ENCODE measurements around the gene PRG3. TPM values are rescaled to one million over a fixed set of nuclear protein-coding genes. Genes with fewer than 3 reads are reported as not detected.

The PRG3 gene
- total RNA-seq, 1 experiment from 2014 or later: not detected

DNA sequence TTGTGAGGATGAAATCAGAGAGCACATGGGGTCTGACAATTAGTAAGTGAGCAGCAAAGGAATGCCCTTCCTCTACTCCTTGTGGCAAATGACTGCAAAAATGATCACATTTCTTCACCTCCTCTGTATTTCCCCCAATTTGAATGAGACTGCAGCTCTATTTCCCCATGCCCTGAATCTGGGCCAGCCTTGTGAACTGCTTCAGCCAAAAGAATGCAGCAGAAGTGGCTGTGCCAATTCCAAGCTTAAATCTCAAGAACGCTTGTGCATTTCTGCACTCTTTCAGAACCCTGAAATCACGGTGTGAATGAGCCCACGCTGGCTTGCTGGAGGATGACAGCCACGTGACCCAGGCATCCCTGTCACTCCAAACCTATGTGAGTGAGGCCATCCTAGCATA lies 36.1 kb upstream of the PRG3 start:
- Histone ChIP-seq H3K9me3 (ENCODE audit: control insufficient read depth, insufficient read depth, low read depth, low read length) (no peaks in the 10 kb centered on the region), H3K27ac (ENCODE audit: low read length) (no peak overlapping the region), H3K36me3 (ENCODE audit: control insufficient read depth, insufficient read depth, low read length) (no peaks in the 10 kb centered on the region), H3K27me3 (ENCODE audit: control insufficient read depth, insufficient read depth, low read length) (no peaks in the 10 kb centered on the region), H3K4me1 (ENCODE audit: control insufficient read depth, insufficient read depth, low read length) (no peaks in the 10 kb centered on the region), H3K4me3 (ENCODE audit: low read depth in 2 of 2, low read length in 2 of 2) (no peak overlapping the region)
- TF ChIP-seq POLR2AphosphoS5 (IDR thresholded peaks at IDR 0.05; ENCODE audit: low read depth, low read length): no peak
- no peak for TF ChIP-seq SIN3A (IDR thresholded peaks at IDR 0.05; ENCODE audit: borderline replicate concordance, insufficient read depth, low read depth, low read length)
- TF ChIP-seq, protein P1, sequence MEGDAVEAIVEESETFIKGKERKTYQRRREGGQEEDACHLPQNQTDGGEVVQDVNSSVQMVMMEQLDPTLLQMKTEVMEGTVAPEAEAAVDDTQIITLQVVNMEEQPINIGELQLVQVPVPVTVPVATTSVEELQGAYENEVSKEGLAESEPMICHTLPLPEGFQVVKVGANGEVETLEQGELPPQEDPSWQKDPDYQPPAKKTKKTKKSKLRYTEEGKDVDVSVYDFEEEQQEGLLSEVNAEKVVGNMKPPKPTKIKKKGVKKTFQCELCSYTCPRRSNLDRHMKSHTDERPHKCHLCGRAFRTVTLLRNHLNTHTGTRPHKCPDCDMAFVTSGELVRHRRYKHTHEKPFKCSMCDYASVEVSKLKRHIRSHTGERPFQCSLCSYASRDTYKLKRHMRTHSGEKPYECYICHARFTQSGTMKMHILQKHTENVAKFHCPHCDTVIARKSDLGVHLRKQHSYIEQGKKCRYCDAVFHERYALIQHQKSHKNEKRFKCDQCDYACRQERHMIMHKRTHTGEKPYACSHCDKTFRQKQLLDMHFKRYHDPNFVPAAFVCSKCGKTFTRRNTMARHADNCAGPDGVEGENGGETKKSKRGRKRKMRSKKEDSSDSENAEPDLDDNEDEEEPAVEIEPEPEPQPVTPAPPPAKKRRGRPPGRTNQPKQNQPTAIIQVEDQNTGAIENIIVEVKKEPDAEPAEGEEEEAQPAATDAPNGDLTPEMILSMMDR (IDR thresholded peaks at IDR 0.05): no peak
- TF ChIP-seq, protein P2, sequence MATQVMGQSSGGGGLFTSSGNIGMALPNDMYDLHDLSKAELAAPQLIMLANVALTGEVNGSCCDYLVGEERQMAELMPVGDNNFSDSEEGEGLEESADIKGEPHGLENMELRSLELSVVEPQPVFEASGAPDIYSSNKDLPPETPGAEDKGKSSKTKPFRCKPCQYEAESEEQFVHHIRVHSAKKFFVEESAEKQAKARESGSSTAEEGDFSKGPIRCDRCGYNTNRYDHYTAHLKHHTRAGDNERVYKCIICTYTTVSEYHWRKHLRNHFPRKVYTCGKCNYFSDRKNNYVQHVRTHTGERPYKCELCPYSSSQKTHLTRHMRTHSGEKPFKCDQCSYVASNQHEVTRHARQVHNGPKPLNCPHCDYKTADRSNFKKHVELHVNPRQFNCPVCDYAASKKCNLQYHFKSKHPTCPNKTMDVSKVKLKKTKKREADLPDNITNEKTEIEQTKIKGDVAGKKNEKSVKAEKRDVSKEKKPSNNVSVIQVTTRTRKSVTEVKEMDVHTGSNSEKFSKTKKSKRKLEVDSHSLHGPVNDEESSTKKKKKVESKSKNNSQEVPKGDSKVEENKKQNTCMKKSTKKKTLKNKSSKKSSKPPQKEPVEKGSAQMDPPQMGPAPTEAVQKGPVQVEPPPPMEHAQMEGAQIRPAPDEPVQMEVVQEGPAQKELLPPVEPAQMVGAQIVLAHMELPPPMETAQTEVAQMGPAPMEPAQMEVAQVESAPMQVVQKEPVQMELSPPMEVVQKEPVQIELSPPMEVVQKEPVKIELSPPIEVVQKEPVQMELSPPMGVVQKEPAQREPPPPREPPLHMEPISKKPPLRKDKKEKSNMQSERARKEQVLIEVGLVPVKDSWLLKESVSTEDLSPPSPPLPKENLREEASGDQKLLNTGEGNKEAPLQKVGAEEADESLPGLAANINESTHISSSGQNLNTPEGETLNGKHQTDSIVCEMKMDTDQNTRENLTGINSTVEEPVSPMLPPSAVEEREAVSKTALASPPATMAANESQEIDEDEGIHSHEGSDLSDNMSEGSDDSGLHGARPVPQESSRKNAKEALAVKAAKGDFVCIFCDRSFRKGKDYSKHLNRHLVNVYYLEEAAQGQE (IDR thresholded peaks at IDR 0.05; ENCODE audit: insufficient read depth in 1 of 2, low read depth in 2 of 2, low read length in 1 of 2): no peak
- no peak for TF ChIP-seq TCF7L2 (IDR thresholded peaks at IDR 0.05; ENCODE audit: low read depth, low read length)
- DNase-seq (ENCODE audit: low read depth, low spot score): no peak
- in situ Hi-C loops (cut with HindIII; ENCODE audit: low pct_unique_long_range_greater_than_20kb, low sequenced_read_pairs): no loop called here
- ChIA-PET POLR2A (no interaction called here), CTCF (no interaction called here)
- no TSS peak for BruUV-seq (replicated peaks)
- intact Hi-C loops (cut with micrococcal nuclease; ENCODE audit: unreplicated experiment): no loop called here
- ATAC-seq: no peak

DNA sequence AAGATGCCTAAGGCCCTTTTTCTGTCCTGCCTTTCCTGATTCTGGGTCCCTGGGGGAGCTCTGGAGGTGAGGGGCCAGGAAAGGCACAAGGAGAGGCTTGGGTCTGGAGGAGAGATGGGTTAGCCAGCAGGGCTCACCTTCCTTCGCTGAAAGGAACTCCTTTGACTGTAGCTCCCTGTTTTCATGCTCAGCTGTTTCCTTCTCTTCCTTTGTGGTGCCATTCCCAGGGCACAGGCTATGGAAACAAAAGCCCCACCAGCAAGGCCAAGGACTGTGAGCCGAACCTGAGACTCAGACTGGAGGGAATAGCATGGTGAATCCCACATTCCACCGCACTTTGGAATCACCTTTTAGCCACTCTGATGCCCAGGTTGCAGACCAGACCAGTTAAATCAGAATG lies 35.5 kb upstream of the PRG3 start:
- no peak overlapping the region for H3K4me3 ChIP-seq (ENCODE audit: low read depth in 2 of 2, low read length in 2 of 2)
- no peaks in the 10 kb centered on the region for H3K9me3 ChIP-seq (ENCODE audit: control insufficient read depth, insufficient read depth, low read depth, low read length)
- in situ Hi-C loops (cut with HindIII; ENCODE audit: low pct_unique_long_range_greater_than_20kb, low sequenced_read_pairs) (no loop called here), intact Hi-C loops (cut with micrococcal nuclease; ENCODE audit: unreplicated experiment) (no loop called here)
- no peak for ATAC-seq
- POLR2A ChIA-PET: no interaction called here
- no peak for DNase-seq (ENCODE audit: low read depth, low spot score)
- CTCF ChIA-PET: no interaction called here
- no peak for TF ChIP-seq POLR2AphosphoS5 (IDR thresholded peaks at IDR 0.05; ENCODE audit: low read depth, low read length)
- TF ChIP-seq, protein P1 (IDR thresholded peaks at IDR 0.05): no peak
- no peak for TF ChIP-seq SIN3A (IDR thresholded peaks at IDR 0.05; ENCODE audit: borderline replicate concordance, insufficient read depth, low read depth, low read length)
- TF ChIP-seq TCF7L2 (IDR thresholded peaks at IDR 0.05; ENCODE audit: low read depth, low read length): no peak
- TF ChIP-seq, protein P2 (IDR thresholded peaks at IDR 0.05; ENCODE audit: insufficient read depth in 1 of 2, low read depth in 2 of 2, low read length in 1 of 2): no peak
- H3K27ac ChIP-seq (ENCODE audit: low read length): no peak overlapping the region
- H3K36me3 ChIP-seq (ENCODE audit: control insufficient read depth, insufficient read depth, low read length): no peaks in the 10 kb centered on the region
- no peaks in the 10 kb centered on the region for H3K27me3 ChIP-seq (ENCODE audit: control insufficient read depth, insufficient read depth, low read length)
- BruUV-seq (replicated peaks): no TSS peak
- no peaks in the 10 kb centered on the region for H3K4me1 ChIP-seq (ENCODE audit: control insufficient read depth, insufficient read depth, low read length)

All from Panc1 (cell line).